GM12878 (cell line): ENCODE data around the gene SRRM2. TPM values are rescaled to one million over a fixed set of nuclear protein-coding genes. Genes with fewer than 3 reads are reported as not detected.

ENCODE experiments used
- ATAC-seq: fragments of 200-7000 bp; cut with Tn5 transposase; 3 replicates; pipeline ENCODE4 v1.9.1; 2020; ENCODE audit warnings: mild to moderate bottlenecking, moderate library complexity
- BruUV-seq: library from RNA; stranded (reverse); fragments of 400-500 nt; replicated peaks from 2 replicates; lab custom pipeline; 2021; lab: Mats Ljungman, UMichigan
- CTCF ChIA-PET: fragments of 300-600 bp; sonication (Branson Sonifier 250); formaldehyde crosslinking; extraction: SDS; loops from one replicate; lab custom pipeline; 2021; ENCODE audit warnings: inconsistent platforms; lab: Yijun Ruan, JAX
- POLR2A ChIA-PET: fragments of 350-600 bp; formaldehyde crosslinking; extraction: SDS; loops from one replicate; lab custom pipeline; 2021; ENCODE audit warnings: inconsistent platforms; lab: Charles Lee
- RAD21 ChIA-PET: fragments of 300-600 bp; sonication (Branson Sonifier 250); formaldehyde crosslinking; loops from one replicate; lab custom pipeline; 2023; ENCODE audit warnings: antibody characterized with exemption; ENCODE audit not compliant: unreplicated experiment; lab: Charles Lee
- SMC1A ChIA-PET: fragments of 300-600 bp; sonication (Branson Sonifier 250); formaldehyde crosslinking; loops from one replicate; lab custom pipeline; 2023; ENCODE audit not compliant: unreplicated experiment, uncharacterized antibody; lab: Charles Lee
- DNase-seq: peaks from one replicate; pipeline ENCODE4 v3.0.0-alpha.2; 2011; ENCODE audit warnings: low read depth, low spot score
- FAIRE-seq: peaks from 3 replicates; lab custom pipeline; 2011; peaks lifted over from hg19 to GRCh38; lab: Jason Lieb, UNC
- H2AFZ ChIP-seq: 2 replicates; pipeline ENCODE4 v1.6.0; 2011; ENCODE audit warnings: low read depth, low read length, control low read depth; ENCODE audit not compliant: control insufficient read depth
- H3K27ac ChIP-seq: 2 replicates; pipeline ENCODE4 v1.5.1; 2011; ENCODE audit warnings: control low read depth; ENCODE audit not compliant: control insufficient read depth, insufficient read depth
- H3K27me3 ChIP-seq, 2 experiments: replicated peaks in 1 of 2; 2 replicates each; pipeline versions ENCODE4 v1.6.0 to v1.6.1; 2011; ENCODE audit warnings: low read length in 1 of 2; ENCODE audit not compliant: control insufficient read depth in 2 of 2, insufficient read depth in 2 of 2
- H3K36me3 ChIP-seq, 2 experiments: 2 replicates each; pipeline ENCODE4 v1.5.1; 2011; ENCODE audit warnings: low read length in 1 of 2; ENCODE audit not compliant: control insufficient read depth in 2 of 2, insufficient read depth in 2 of 2
- H3K4me1 ChIP-seq: 2 replicates; pipeline ENCODE4 v1.6.1; 2011; ENCODE audit warnings: mild to moderate bottlenecking, low read length, moderate library complexity, mixed read lengths; ENCODE audit not compliant: control insufficient read depth, insufficient read depth
- H3K4me2 ChIP-seq: 2 replicates; pipeline ENCODE4 v1.6.0; 2011; ENCODE audit warnings: control low read depth; ENCODE audit not compliant: control insufficient read depth, insufficient read depth
- H3K4me3 ChIP-seq: fragments of 200-600 bp; sonication (generic); 2 replicates; pipeline ENCODE4 v1.5.1; 2016
- H3K79me2 ChIP-seq: 2 replicates; pipeline ENCODE4 v1.6.0; 2011; ENCODE audit warnings: low read length; ENCODE audit not compliant: control insufficient read depth, insufficient read depth
- H3K9ac ChIP-seq: 2 replicates; pipeline ENCODE4 v1.8.0; 2011; ENCODE audit warnings: low read length, control low read depth, mixed read lengths; ENCODE audit not compliant: control insufficient read depth, insufficient read depth
- H3K9me3 ChIP-seq: replicated peaks from 3 replicates; pipeline ENCODE4 v1.5.1; 2011; ENCODE audit warnings: mild to moderate bottlenecking, low read length; ENCODE audit not compliant: control insufficient read depth, insufficient read depth
- H4K20me1 ChIP-seq: 2 replicates; pipeline ENCODE4 v1.6.0; 2011; ENCODE audit not compliant: control insufficient read depth, insufficient read depth
- HDGF ChIP-seq: fragments of 450-650 bp; IDR thresholded peaks from 2 replicates; pipeline ENCODE4 v1.6.1; 2016; ENCODE audit warnings: antibody characterized with exemption
- NR2C2 ChIP-seq: IDR thresholded peaks from 2 replicates; pipeline ENCODE4 v1.6.1; 2011; ENCODE audit warnings: borderline replicate concordance, low read depth; ENCODE audit not compliant: control insufficient read depth, insufficient read length
- POLR2A ChIP-seq: IDR thresholded peaks from 2 replicates; pipeline ENCODE4 v1.6.1; 2011; ENCODE audit warnings: low read depth, mild to moderate bottlenecking, low read length
- POLR2AphosphoS5 ChIP-seq: IDR thresholded peaks from 2 replicates; pipeline ENCODE4 v1.6.1; 2011; ENCODE audit warnings: mild to moderate bottlenecking, low read length, inconsistent platforms
- SKIL ChIP-seq: fragments of 450-650 bp; IDR thresholded peaks from 2 replicates; pipeline ENCODE4 v1.6.1; 2017; ENCODE audit warnings: mild to moderate bottlenecking, low read depth, inconsistent platforms; ENCODE audit not compliant: poor library complexity, severe bottlenecking
- TARDBP ChIP-seq: IDR thresholded peaks from 2 replicates; pipeline ENCODE4 v1.6.1; 2016; ENCODE audit warnings: borderline replicate concordance
- WGBS: methylation state at CpG from one replicate; pipeline ENCODE4 v1.1.6; 2016; ENCODE audit warnings: low lambda C conversion rate; ENCODE audit not compliant: insufficient replicate concordance, insufficient coverage; ENCODE audit errors: missing lambda C conversion rate; 5-methylcytosine and 5-hydroxymethylcytosine counted together
- in situ Hi-C: fragments of 300-500 bp; cut with MboI; formaldehyde crosslinking; loops from 9 replicates; pipeline ENCODE4 v1.14.3; 2018; ENCODE audit warnings: mixed read lengths
- intact Hi-C: fragments of 100-400 bp; cut with micrococcal nuclease; formaldehyde crosslinking; loops from one replicate; pipeline ENCODE4 v1.14.2; 2022; ENCODE audit not compliant: unreplicated experiment
- polyA plus RNA-seq, 11 experiments: library from polyadenylated mRNA; depleted of rRNA in 4 of 11; unstranded in 6 of 11; stranded (reverse) in 5 of 11; fragments of >200 nt; fragmentation: Nextera tagmentation in 4 of 11; fragmentation: Illumina TruSeq in 1 of 11; extraction: Ambion mirVana in 4 of 11; extraction: Trizol in 1 of 11; gene quantifications; 1 replicate in 1 of 11; 2 replicates in 10 of 11; pipeline versions ENCODE4 v1.2.1 to v1.2.3, GENCODE V29; 2011 to 2016; ENCODE audit warnings: inconsistent platforms in 2 of 11, missing spikeins in 2 of 11, low read depth in 1 of 11
- total RNA-seq, 4 experiments: library from RNA; depleted of rRNA in 3 of 4; stranded (reverse); fragments of >200 nt in 3 of 4; fragmentation: Illumina TruSeq in 1 of 4; extraction: Trizol in 1 of 4; gene quantifications; 2 replicates each; pipeline versions ENCODE4 v1.2.1 to v1.2.3, GENCODE V29; 2013 to 2021

SRRM2 gene
- total and polyA plus RNA-seq, 10 of the 15 experiments (the other 5 are each of a cell fraction or from before 2014, with no cell fraction given), result 30.1 to 502 (median 196) TPM

- intact Hi-C loops (no loop called here), in situ Hi-C loops (no loop called here)
- TF ChIP-seq TARDBP (no peak), HDGF (peak; percentile 53; the same call in 1 of the 2 replicates), POLR2A (peak; percentile 41; the same call in 1 of the 2 replicates)
- no TSS peak for BruUV-seq
- Histone ChIP-seq H3K4me2 (peak overlapping the region; percentile 78), H3K4me3 (0 out of 2 replicates have a peak overlapping the region, but pooled peaks have one; percentile 98), H3K4me1 (peaks cover 8% of the 10 kb centered on the region; the same call in 1 of the 2 replicates), H3K9ac (no peak overlapping the region), H3K27ac (no peak overlapping the region), H3K27me3 (no peaks in the 10 kb centered on the region), H3K36me3 (peaks cover 30 to 51% of the 10 kb centered on the region in 2 experiments), H3K9me3 (no peaks in the 10 kb centered on the region; the same call in 1 of the 3 replicates), H4K20me1 (peaks cover 29% of the 10 kb centered on the region), H2AFZ (no peak overlapping the region), H3K79me2 (peaks cover 79% of the 10 kb centered on the region)
- CTCF ChIA-PET, result interaction anchor here (0.9 kb wide), 1 partner anchor 89 kb away, joined by 3 read pairs; no protein-coding TSS in a partner anchor
- FAIRE-seq (no peak), ATAC-seq (no peak), DNase-seq (no peak)
- WGBS, result 92% methylated on average over 27 of the region's 30 CpGs
- POLR2A ChIA-PET, result no interaction called here
- RAD21 ChIA-PET, result no interaction called here
- SMC1A ChIA-PET, result no interaction called here
Measured at GRCh38 chr16:2756288-2757015, 4.0 kb downstream of the SRRM2 start.

GRCh38 chr16:2757344-2757743, 4.9 kb downstream of the SRRM2 start:
- no TSS peak for BruUV-seq
- intact Hi-C loops, result no loop called here
- peaks cover 38 to 57% of the 10 kb centered on the region in 2 experiments for H3K36me3 ChIP-seq
- no peaks in the 10 kb centered on the region for H3K27me3 ChIP-seq
- no peak overlapping the region for H3K9ac ChIP-seq
- TF ChIP-seq POLR2A, result peak; percentile 46; the same call in 1 of the 2 replicates
- peak; percentile 55 for TF ChIP-seq POLR2AphosphoS5
- TF ChIP-seq SKIL, result no peak
- no peak for TF ChIP-seq NR2C2
- in situ Hi-C loops, result no loop called here
- ChIA-PET SMC1A (no interaction called here), POLR2A (no interaction called here), CTCF (no interaction called here), RAD21 (no interaction called here)
- H3K79me2 ChIP-seq, result peaks cover 80% of the 10 kb centered on the region
- no peak overlapping the region for H2AFZ ChIP-seq
- no peak overlapping the region for H3K4me3 ChIP-seq
- H3K27ac ChIP-seq, result no peak overlapping the region
- peaks cover 29% of the 10 kb centered on the region for H4K20me1 ChIP-seq
- H3K9me3 ChIP-seq, result no peaks in the 10 kb centered on the region; the same call in 2 of the 3 replicates
- no peak overlapping the region for H3K4me2 ChIP-seq
- peaks cover 6% of the 10 kb centered on the region; the same call in 1 of the 2 replicates for H3K4me1 ChIP-seq
- no peak for DNase-seq
- no peak for ATAC-seq
- no peak for FAIRE-seq
- 98% methylated on average over 11 of the region's 11 CpGs for WGBS
